Activated naive CD8-positive, alpha-beta T cell treated with anti-CD3 and anti-CD28 coated beads for 36 hours (primary cell): Measurements from ENCODE around the gene C1QTNF8. TPM values are rescaled to one million over a fixed set of nuclear protein-coding genes. Genes with fewer than 3 reads are reported as not detected.

ENCODE experiments used
- DNase-seq: peaks from one replicate; pipeline ENCODE4 v3.0.0; 2021
- H3K27ac Mint-ChIP-seq: one replicate; pipeline ENCODE4 v1.8.0; 2022; ENCODE audit warnings: mild to moderate bottlenecking, moderate library complexity, mixed read lengths
- H3K27me3 Mint-ChIP-seq: one replicate; pipeline ENCODE4 v1.8.0; 2022; ENCODE audit warnings: mild to moderate bottlenecking, mixed read lengths
- H3K36me3 Mint-ChIP-seq: one replicate; pipeline ENCODE4 v1.8.0; 2021; ENCODE audit warnings: mild to moderate bottlenecking, mixed read lengths
- H3K4me1 Mint-ChIP-seq: one replicate; pipeline ENCODE4 v1.8.0; 2021; ENCODE audit warnings: mixed read lengths
- H3K4me3 Mint-ChIP-seq: one replicate; pipeline ENCODE4 v1.8.0; 2022; ENCODE audit warnings: mild to moderate bottlenecking, moderate library complexity, mixed read lengths
- H3K9me3 Mint-ChIP-seq: one replicate; pipeline ENCODE4 v1.8.0; 2022; ENCODE audit warnings: mixed read lengths
- total RNA-seq, 2 experiments: library from RNA; stranded (reverse); gene quantifications; one replicate each; pipeline ENCODE4 v1.2.3, GENCODE V29; 2021

Gene C1QTNF8
- total RNA-seq, 2 experiments from 2014 or later, result not detected

DNA sequence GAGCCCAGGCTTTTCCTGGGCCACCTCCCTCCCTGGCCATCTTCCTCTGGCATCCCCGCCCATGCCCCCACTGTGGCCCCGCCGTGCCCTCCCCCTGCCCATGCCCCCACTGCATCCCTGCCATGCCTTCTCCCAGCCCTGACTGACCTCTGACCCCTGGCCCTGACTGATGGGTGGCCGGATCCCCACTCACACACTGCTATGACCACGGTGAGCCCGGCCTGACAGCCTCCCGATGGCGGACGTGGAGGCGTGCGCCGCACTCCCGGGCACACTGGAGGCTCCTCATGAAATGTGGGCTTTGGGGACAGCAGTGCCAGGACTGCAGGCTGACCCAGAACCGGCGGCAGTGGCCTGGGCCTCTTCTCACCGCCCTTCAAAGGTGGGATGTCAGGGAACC lies 10.6 kb upstream of the C1QTNF8 start:
- H3K27ac Mint-ChIP-seq, result no peak overlapping the region
- H3K9me3 Mint-ChIP-seq, result no peaks in the 10 kb centered on the region
- DNase-seq, result no peak
- H3K4me1 Mint-ChIP-seq, result no peaks in the 10 kb centered on the region
- peaks cover 28% of the 10 kb centered on the region for H3K27me3 Mint-ChIP-seq
- no peaks in the 10 kb centered on the region for H3K36me3 Mint-ChIP-seq
- no peak overlapping the region for H3K4me3 Mint-ChIP-seq

- Mint-ChIP-seq H3K36me3 (no peaks in the 10 kb centered on the region), H3K4me1 (no peaks in the 10 kb centered on the region), H3K4me3 (no peak overlapping the region), H3K9me3 (no peaks in the 10 kb centered on the region), H3K27me3 (peaks cover 28% of the 10 kb centered on the region), H3K27ac (no peak overlapping the region)
- DNase-seq, result peak; percentile 61
Observed at GRCh38 chr16:1105888-1106620, 10.0 kb upstream of the C1QTNF8 start.

- H3K36me3 Mint-ChIP-seq, result no peaks in the 10 kb centered on the region
- H3K27me3 Mint-ChIP-seq, result peaks cover 28% of the 10 kb centered on the region
- no peak for DNase-seq
- no peak overlapping the region for H3K4me3 Mint-ChIP-seq
- H3K27ac Mint-ChIP-seq, result no peak overlapping the region
- no peaks in the 10 kb centered on the region for H3K9me3 Mint-ChIP-seq
- no peaks in the 10 kb centered on the region for H3K4me1 Mint-ChIP-seq
Observed at GRCh38 chr16:1103636-1103980, 7.6 kb upstream of the C1QTNF8 start.

GRCh38 chr16:1102921-1103635 lies 7.0 kb upstream of the C1QTNF8 start:
- H3K9me3 Mint-ChIP-seq, result no peaks in the 10 kb centered on the region
- H3K27me3 Mint-ChIP-seq, result peaks cover 28% of the 10 kb centered on the region
- no peaks in the 10 kb centered on the region for H3K4me1 Mint-ChIP-seq
- no peak overlapping the region for H3K4me3 Mint-ChIP-seq
- DNase-seq, result peak; percentile 76
- no peaks in the 10 kb centered on the region for H3K36me3 Mint-ChIP-seq
- H3K27ac Mint-ChIP-seq, result no peak overlapping the region

- Mint-ChIP-seq H3K27ac (no peak overlapping the region), H3K9me3 (no peaks in the 10 kb centered on the region), H3K4me1 (no peaks in the 10 kb centered on the region), H3K4me3 (no peak overlapping the region), H3K27me3 (peaks cover 28% of the 10 kb centered on the region), H3K36me3 (no peaks in the 10 kb centered on the region)
- no peak for DNase-seq
Observed at GRCh38 chr16:1102333-1102700, 6.3 kb upstream of the C1QTNF8 start.

DNA sequence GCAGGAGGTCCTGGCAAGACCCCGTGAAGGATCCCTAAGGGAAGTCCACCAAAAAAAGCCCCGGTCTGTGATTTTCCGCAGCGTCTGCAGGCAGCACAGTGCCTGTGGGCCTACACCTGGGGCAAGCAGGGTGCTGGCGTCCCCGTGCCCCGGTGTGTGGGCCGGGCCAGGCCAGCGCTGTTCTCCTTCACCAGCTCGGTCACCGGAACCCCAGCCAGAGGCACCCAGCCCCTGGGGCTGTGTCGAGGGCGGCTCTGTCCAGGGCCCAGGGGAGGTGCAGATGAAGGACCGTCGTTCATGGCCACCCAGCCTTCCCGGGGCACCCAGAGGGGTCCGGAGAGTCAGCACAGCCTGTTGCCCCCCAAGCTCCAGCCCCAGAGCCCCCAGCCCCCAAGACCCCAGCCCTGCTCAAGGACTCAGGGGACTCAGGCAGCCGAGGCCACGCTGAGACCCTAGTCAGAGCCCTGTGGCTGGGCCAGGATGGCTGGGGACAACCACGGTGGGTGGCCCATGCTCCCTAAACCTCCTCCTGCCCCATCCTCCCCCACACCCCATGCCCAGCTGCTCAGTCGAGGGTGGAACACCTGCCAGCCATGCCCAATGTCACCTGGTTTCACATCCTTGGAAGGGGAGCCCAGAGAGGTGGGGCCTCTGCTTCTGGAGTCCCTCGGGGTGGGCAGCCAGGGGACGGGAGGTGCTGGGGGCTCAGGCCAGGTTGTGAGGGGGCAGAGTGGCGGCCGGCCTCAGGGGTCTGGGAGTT lies 5.7 kb upstream of the C1QTNF8 start:
- Mint-ChIP-seq H3K4me1 (no peaks in the 10 kb centered on the region), H3K4me3 (no peak overlapping the region), H3K27ac (no peak overlapping the region), H3K36me3 (no peaks in the 10 kb centered on the region), H3K9me3 (no peaks in the 10 kb centered on the region), H3K27me3 (peaks cover 25% of the 10 kb centered on the region)
- DNase-seq, result no peak

DNA sequence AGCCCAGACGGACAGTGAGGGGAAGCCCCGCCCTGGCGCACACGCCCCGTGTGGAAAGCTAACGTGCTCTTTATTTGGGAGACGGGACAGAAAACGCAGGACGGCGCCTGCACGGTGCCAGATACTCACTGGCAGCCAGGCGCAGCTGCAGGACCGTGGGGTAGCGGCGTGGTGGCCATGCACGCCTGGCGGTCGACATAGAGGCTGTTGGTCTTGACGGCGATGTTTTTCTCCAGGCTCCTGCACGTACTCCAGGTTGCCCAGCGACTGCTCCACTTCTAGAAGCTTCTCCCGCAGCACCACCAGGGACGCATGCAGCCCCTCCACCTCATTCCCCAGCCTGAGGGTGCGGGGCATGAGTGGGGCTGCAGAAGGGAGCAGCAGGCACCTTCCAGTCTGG lies 5.1 kb upstream of the C1QTNF8 start:
- Mint-ChIP-seq H3K9me3 (no peaks in the 10 kb centered on the region), H3K4me1 (no peaks in the 10 kb centered on the region), H3K27ac (no peak overlapping the region), H3K27me3 (peaks cover 23% of the 10 kb centered on the region), H3K36me3 (no peaks in the 10 kb centered on the region), H3K4me3 (no peak overlapping the region)
- no peak for DNase-seq

GRCh38 chr16:1100084-1100800 lies 4.2 kb upstream of the C1QTNF8 start:
- no peaks in the 10 kb centered on the region for H3K36me3 Mint-ChIP-seq
- H3K9me3 Mint-ChIP-seq, result no peaks in the 10 kb centered on the region
- H3K4me3 Mint-ChIP-seq, result no peak overlapping the region
- H3K4me1 Mint-ChIP-seq, result no peaks in the 10 kb centered on the region
- no peak for DNase-seq
- H3K27me3 Mint-ChIP-seq, result peaks cover 17% of the 10 kb centered on the region
- H3K27ac Mint-ChIP-seq, result no peak overlapping the region

- no peak for DNase-seq
- no peaks in the 10 kb centered on the region for H3K36me3 Mint-ChIP-seq
- no peaks in the 10 kb centered on the region for H3K4me1 Mint-ChIP-seq
- no peaks in the 10 kb centered on the region for H3K9me3 Mint-ChIP-seq
- no peak overlapping the region for H3K27ac Mint-ChIP-seq
- H3K4me3 Mint-ChIP-seq, result no peak overlapping the region
- peaks cover 9% of the 10 kb centered on the region for H3K27me3 Mint-ChIP-seq
Observed at GRCh38 chr16:1099189-1100083, 3.4 kb upstream of the C1QTNF8 start.

DNA sequence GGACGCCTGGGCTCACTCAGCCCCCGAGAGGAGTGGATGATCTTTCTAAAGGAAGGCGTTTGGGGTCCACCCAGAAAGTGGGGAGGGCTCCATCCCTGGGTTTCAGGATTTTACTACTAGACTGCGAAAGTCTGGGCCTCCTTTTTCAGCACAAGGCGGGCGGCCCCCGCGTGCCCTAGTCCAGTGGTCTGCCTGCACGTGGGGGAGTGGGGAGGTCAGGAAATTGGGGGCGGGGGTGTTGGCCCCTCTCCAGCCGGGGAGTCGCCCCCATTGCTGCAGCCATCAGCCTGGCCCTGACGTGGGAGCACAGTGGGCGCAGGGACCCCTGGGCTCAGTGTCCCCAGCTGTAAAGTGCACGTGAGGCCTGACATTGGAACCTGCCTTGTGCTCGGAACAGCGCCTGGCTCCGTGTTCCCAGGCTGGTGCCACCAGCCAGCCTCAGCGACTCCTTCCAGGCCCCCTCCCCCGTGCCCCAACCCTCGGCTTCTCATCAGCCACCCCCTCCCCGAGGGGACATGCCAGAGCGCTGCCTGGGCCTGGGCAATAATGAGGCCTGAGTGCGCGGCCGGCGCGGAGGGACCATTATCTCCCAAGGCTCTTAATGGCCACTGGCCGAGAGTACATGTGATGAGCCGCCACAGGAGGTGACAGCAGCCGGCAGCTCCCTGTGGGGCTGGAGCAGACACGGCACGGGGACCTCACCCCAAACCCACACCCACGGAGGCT lies 2.4 kb upstream of the C1QTNF8 start:
- no peaks in the 10 kb centered on the region for H3K9me3 Mint-ChIP-seq
- no peaks in the 10 kb centered on the region for H3K4me1 Mint-ChIP-seq
- no peak for DNase-seq
- H3K4me3 Mint-ChIP-seq, result no peak overlapping the region
- H3K36me3 Mint-ChIP-seq, result peaks cover under 1% of the 10 kb centered on the region
- H3K27ac Mint-ChIP-seq, result no peak overlapping the region
- H3K27me3 Mint-ChIP-seq, result peaks cover 1% of the 10 kb centered on the region

DNA sequence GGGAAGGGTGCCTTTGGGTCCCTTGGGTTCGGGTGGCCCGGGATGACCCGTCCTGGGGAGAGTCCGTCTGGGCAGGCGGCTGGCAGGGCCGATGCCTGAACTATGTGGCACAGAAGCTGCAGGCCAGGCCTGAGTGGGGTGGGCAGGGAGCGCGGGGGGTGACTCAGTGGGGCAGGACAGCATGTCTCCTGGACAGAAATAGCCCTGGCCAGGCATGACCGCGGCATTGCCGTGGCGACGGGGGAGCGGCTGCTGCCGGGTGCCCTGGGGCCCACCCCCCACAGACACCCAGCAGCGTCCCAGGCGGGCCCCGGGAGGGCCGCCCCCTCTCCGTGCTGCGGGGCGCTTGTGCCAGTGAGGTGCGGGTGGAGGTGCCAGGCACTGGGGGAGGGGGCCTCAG lies 1.8 kb upstream of the C1QTNF8 start:
- Mint-ChIP-seq H3K27me3 (peaks cover 3% of the 10 kb centered on the region), H3K4me1 (no peaks in the 10 kb centered on the region), H3K4me3 (no peak overlapping the region), H3K9me3 (no peaks in the 10 kb centered on the region), H3K27ac (no peak overlapping the region), H3K36me3 (peaks cover 2% of the 10 kb centered on the region)
- no peak for DNase-seq

- Mint-ChIP-seq H3K4me3 (no peak overlapping the region), H3K36me3 (peaks cover 3% of the 10 kb centered on the region), H3K27me3 (peaks cover 4% of the 10 kb centered on the region), H3K27ac (no peak overlapping the region), H3K9me3 (no peaks in the 10 kb centered on the region), H3K4me1 (no peaks in the 10 kb centered on the region)
- DNase-seq, result no peak
Observed at GRCh38 chr16:1097156-1097555, 1.1 kb upstream of the C1QTNF8 start.

GRCh38 chr16:1095450-1096168 lies 435 bp downstream of the C1QTNF8 start:
- Mint-ChIP-seq H3K27ac (no peak overlapping the region), H3K4me3 (no peak overlapping the region), H3K4me1 (no peaks in the 10 kb centered on the region), H3K27me3 (peaks cover 7% of the 10 kb centered on the region), H3K36me3 (peaks cover 5% of the 10 kb centered on the region), H3K9me3 (no peaks in the 10 kb centered on the region)
- no peak for DNase-seq
